ENCODE results near the gene SERPINB6. TPM values are rescaled to one million over a fixed set of nuclear protein-coding genes. Genes with fewer than 3 reads are reported as not detected.

Gene SERPINB6
- total RNA-seq, 1 experiment from 2014 or later = 131 TPM

GRCh38 chr6:2962636-2963035 is 8.7 kb downstream of the SERPINB6 start:
- Histone ChIP-seq H3K27ac (ENCODE audit: low read length) (no peak overlapping the region), H3K9me3 (ENCODE audit: control insufficient read depth, insufficient read depth, low read depth, low read length) (no peaks in the 10 kb centered on the region), H3K36me3 (ENCODE audit: control insufficient read depth, insufficient read depth, low read length) (no peaks in the 10 kb centered on the region), H3K4me1 (ENCODE audit: control insufficient read depth, insufficient read depth, low read length) (peaks cover 27% of the 10 kb centered on the region), H3K4me3 (ENCODE audit: low read depth in 2 of 2, low read length in 2 of 2) (no peak overlapping the region), H3K27me3 (ENCODE audit: control insufficient read depth, insufficient read depth, low read length) (no peaks in the 10 kb centered on the region)
- CTCF ChIA-PET = no interaction called here
- ATAC-seq (no peak), DNase-seq (ENCODE audit: low read depth, low spot score) (no peak)
- BruUV-seq (replicated peaks) = no TSS peak
- POLR2A ChIA-PET = interaction anchor here (0.6 to 1.1 kb wide), 2 partner anchors 8 to 26 kb away, joined by 4 to 15 read pairs; no protein-coding TSS in a partner anchor
- intact Hi-C loops (cut with micrococcal nuclease; ENCODE audit: unreplicated experiment) (no loop called here), in situ Hi-C loops (cut with HindIII; ENCODE audit: low pct_unique_long_range_greater_than_20kb, low sequenced_read_pairs) (no loop called here)
- TF ChIP-seq REST (IDR thresholded peaks at IDR 0.05; ENCODE audit: insufficient read depth in 1 of 2, low read depth in 2 of 2, low read length in 1 of 2) = no peak
- TF ChIP-seq CTCF (IDR thresholded peaks at IDR 0.05) = no peak
- TF ChIP-seq SIN3A (IDR thresholded peaks at IDR 0.05; ENCODE audit: borderline replicate concordance, insufficient read depth, low read depth, low read length) = no peak
- no peak for TF ChIP-seq POLR2AphosphoS5 (IDR thresholded peaks at IDR 0.05; ENCODE audit: low read depth, low read length)
- TF ChIP-seq TCF7L2 (IDR thresholded peaks at IDR 0.05; ENCODE audit: low read depth, low read length) = no peak

- in situ Hi-C loops (cut with HindIII; ENCODE audit: low pct_unique_long_range_greater_than_20kb, low sequenced_read_pairs) = no loop called here
- ChIA-PET POLR2A (interaction anchor here (0.6 kb wide), 1 partner anchor 8 kb away, joined by 15 read pairs; no protein-coding TSS in a partner anchor), CTCF (no interaction called here)
- BruUV-seq (replicated peaks) = no TSS peak
- intact Hi-C loops (cut with micrococcal nuclease; ENCODE audit: unreplicated experiment) = no loop called here
- no peak overlapping the region for H3K27ac ChIP-seq (ENCODE audit: low read length)
- H3K36me3 ChIP-seq (ENCODE audit: control insufficient read depth, insufficient read depth, low read length) = no peaks in the 10 kb centered on the region
- TF ChIP-seq TCF7L2 (IDR thresholded peaks at IDR 0.05; ENCODE audit: low read depth, low read length) (no peak), REST (IDR thresholded peaks at IDR 0.05; ENCODE audit: insufficient read depth in 1 of 2, low read depth in 2 of 2, low read length in 1 of 2) (no peak), POLR2AphosphoS5 (IDR thresholded peaks at IDR 0.05; ENCODE audit: low read depth, low read length) (no peak), SIN3A (IDR thresholded peaks at IDR 0.05; ENCODE audit: borderline replicate concordance, insufficient read depth, low read depth, low read length) (no peak), CTCF (IDR thresholded peaks at IDR 0.05) (no peak)
- H3K27me3 ChIP-seq (ENCODE audit: control insufficient read depth, insufficient read depth, low read length) = no peaks in the 10 kb centered on the region
- peaks cover 22% of the 10 kb centered on the region for H3K4me1 ChIP-seq (ENCODE audit: control insufficient read depth, insufficient read depth, low read length)
- H3K9me3 ChIP-seq (ENCODE audit: control insufficient read depth, insufficient read depth, low read depth, low read length) = no peaks in the 10 kb centered on the region
- DNase-seq (ENCODE audit: low read depth, low spot score) (no peak), ATAC-seq (no peak)
- H3K4me3 ChIP-seq (ENCODE audit: low read depth in 2 of 2, low read length in 2 of 2) = no peak overlapping the region
These were observed 9.4 kb downstream of the SERPINB6 start for GRCh38 chr6:2962004-2962403.
